ENCODE results near the gene UROD.

Gene UROD

DNA sequence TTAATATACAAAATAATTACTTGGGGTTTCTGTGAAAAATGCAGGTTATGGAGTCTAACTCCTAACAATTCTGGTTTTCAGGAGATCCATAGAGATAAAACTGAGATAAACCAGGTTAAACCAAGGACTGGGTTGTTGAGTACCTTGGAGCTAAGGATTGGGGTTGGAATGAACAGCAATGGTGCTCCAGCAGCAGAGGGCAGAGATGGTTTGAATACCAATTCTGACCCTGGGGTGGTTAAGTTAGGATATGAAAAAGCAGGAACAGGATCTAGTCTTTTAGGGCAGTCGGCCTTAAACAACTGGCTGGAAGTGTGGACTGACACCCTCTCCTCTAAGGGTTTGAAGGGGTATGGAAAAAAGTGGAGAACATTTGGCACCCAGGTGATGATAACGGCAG, 53.0 kb downstream of the UROD start:
- ATAC-seq (replicated peaks; ENCODE audit: extremely low read depth, poor library complexity, severe bottlenecking), result no peak
- DNase-seq (ENCODE audit: low spot score in 2 of 2), result no peak
- Mint-ChIP-seq H3K9me3 (peaks cover 5% of the 10 kb centered on the region), H3K27me3 (no peaks in the 10 kb centered on the region), H3K4me1 (no peaks in the 10 kb centered on the region), H3K4me3 (no peak overlapping the region), H3K27ac (ENCODE audit: low read depth) (no peak overlapping the region), H3K36me3 (ENCODE audit: insufficient read depth) (peaks cover 4% of the 10 kb centered on the region)

All from central memory CD8-positive, alpha-beta T cell (primary cell).